ENCODE data around the gene SPTSSB. TPM values are rescaled to one million over a fixed set of nuclear protein-coding genes. Genes with fewer than 3 reads are reported as not detected.

The SPTSSB gene
- total RNA-seq, 1 experiment from 2014 or later, result 2.9 TPM

DNA sequence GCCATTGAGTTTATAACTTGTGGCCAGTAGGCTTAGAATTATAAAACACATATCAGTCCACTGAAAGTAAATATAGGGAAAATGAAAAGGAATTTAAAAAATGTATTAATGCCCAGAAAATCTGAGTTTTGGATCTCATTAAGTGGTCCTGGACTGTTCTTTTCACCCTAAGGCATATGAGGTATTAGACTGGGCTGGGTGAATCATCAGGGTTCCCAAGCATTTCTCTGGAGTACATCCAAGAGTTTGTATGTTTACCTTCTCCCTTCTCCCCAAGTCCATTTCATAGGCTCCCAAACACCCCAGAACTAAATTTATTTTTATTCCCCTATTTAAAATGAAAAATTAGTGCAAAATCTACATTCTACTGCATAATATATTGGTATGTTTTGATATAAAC is 31.9 kb upstream of the SPTSSB start:
- H3K79me2 ChIP-seq (ENCODE audit: insufficient read depth, low read length), result no peaks in the 10 kb centered on the region
- ChIA-PET POLR2A (no interaction called here), CTCF (no interaction called here), RAD21 (ENCODE audit: low non-redundant PET in 1 of 2, low total read pairs in 2 of 2, uncharacterized antibody in 2 of 2, unreplicated experiment in 2 of 2) (no interaction called here)
- DNase-seq (ENCODE audit: low read depth, low spot score) (no peak), ATAC-seq (no peak)
- intact Hi-C loops (cut with micrococcal nuclease), result no loop called here
- no peaks in the 10 kb centered on the region for H4K20me1 ChIP-seq (ENCODE audit: insufficient read depth)
- TF ChIP-seq CBX3 (IDR thresholded peaks at IDR 0.05; ENCODE audit: low read depth), result no peak
- TF ChIP-seq EZH2phosphoT487 (IDR thresholded peaks at IDR 0.05; ENCODE audit: borderline replicate concordance), result no peak
- TF ChIP-seq EZH2 (IDR thresholded peaks at IDR 0.05), result no peak
- TF ChIP-seq, protein P1, sequence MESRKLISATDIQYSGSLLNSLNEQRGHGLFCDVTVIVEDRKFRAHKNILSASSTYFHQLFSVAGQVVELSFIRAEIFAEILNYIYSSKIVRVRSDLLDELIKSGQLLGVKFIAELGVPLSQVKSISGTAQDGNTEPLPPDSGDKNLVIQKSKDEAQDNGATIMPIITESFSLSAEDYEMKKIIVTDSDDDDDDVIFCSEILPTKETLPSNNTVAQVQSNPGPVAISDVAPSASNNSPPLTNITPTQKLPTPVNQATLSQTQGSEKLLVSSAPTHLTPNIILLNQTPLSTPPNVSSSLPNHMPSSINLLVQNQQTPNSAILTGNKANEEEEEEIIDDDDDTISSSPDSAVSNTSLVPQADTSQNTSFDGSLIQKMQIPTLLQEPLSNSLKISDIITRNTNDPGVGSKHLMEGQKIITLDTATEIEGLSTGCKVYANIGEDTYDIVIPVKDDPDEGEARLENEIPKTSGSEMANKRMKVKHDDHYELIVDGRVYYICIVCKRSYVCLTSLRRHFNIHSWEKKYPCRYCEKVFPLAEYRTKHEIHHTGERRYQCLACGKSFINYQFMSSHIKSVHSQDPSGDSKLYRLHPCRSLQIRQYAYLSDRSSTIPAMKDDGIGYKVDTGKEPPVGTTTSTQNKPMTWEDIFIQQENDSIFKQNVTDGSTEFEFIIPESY (IDR thresholded peaks at IDR 0.05; ENCODE audit: extremely low read depth, insufficient replicate concordance, low read length), result no peak
- TF ChIP-seq, protein P2, sequence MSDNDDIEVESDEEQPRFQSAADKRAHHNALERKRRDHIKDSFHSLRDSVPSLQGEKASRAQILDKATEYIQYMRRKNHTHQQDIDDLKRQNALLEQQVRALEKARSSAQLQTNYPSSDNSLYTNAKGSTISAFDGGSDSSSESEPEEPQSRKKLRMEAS (IDR thresholded peaks at IDR 0.05), result no peak
- TF ChIP-seq POLR2A (IDR thresholded peaks at IDR 0.05; ENCODE audit: borderline replicate concordance, extremely low read depth, insufficient read depth, insufficient read length), result no peak
- TF ChIP-seq RAD21 (IDR thresholded peaks at IDR 0.05; ENCODE audit: low read depth), result no peak
- no peak for TF ChIP-seq ZFX (IDR thresholded peaks at IDR 0.05)
- no peak for TF ChIP-seq EGR1 (IDR thresholded peaks at IDR 0.05; ENCODE audit: low read depth)
- TF ChIP-seq YY1 (IDR thresholded peaks at IDR 0.05; ENCODE audit: extremely low read depth, insufficient replicate concordance, low read depth, low read length), result no peak
- no peak for TF ChIP-seq TCF7L2 (IDR thresholded peaks at IDR 0.05; ENCODE audit: borderline replicate concordance, extremely low read depth, insufficient read depth, insufficient read length)
- TF ChIP-seq ZNF274 (IDR thresholded peaks at IDR 0.05; ENCODE audit: low read depth, low read length), result no peak
- no peak for TF ChIP-seq ELF1 (IDR thresholded peaks at IDR 0.05; ENCODE audit: borderline replicate concordance, low read depth)
- no peak for TF ChIP-seq CEBPB (IDR thresholded peaks at IDR 0.05; ENCODE audit: low read depth)
- TF ChIP-seq, protein P3, sequence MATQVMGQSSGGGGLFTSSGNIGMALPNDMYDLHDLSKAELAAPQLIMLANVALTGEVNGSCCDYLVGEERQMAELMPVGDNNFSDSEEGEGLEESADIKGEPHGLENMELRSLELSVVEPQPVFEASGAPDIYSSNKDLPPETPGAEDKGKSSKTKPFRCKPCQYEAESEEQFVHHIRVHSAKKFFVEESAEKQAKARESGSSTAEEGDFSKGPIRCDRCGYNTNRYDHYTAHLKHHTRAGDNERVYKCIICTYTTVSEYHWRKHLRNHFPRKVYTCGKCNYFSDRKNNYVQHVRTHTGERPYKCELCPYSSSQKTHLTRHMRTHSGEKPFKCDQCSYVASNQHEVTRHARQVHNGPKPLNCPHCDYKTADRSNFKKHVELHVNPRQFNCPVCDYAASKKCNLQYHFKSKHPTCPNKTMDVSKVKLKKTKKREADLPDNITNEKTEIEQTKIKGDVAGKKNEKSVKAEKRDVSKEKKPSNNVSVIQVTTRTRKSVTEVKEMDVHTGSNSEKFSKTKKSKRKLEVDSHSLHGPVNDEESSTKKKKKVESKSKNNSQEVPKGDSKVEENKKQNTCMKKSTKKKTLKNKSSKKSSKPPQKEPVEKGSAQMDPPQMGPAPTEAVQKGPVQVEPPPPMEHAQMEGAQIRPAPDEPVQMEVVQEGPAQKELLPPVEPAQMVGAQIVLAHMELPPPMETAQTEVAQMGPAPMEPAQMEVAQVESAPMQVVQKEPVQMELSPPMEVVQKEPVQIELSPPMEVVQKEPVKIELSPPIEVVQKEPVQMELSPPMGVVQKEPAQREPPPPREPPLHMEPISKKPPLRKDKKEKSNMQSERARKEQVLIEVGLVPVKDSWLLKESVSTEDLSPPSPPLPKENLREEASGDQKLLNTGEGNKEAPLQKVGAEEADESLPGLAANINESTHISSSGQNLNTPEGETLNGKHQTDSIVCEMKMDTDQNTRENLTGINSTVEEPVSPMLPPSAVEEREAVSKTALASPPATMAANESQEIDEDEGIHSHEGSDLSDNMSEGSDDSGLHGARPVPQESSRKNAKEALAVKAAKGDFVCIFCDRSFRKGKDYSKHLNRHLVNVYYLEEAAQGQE (IDR thresholded peaks at IDR 0.05; ENCODE audit: low read depth), result no peak
- TF ChIP-seq, protein P4, sequence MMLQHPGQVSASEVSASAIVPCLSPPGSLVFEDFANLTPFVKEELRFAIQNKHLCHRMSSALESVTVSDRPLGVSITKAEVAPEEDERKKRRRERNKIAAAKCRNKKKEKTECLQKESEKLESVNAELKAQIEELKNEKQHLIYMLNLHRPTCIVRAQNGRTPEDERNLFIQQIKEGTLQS (IDR thresholded peaks at IDR 0.05), result no peak
- TF ChIP-seq, protein P5, sequence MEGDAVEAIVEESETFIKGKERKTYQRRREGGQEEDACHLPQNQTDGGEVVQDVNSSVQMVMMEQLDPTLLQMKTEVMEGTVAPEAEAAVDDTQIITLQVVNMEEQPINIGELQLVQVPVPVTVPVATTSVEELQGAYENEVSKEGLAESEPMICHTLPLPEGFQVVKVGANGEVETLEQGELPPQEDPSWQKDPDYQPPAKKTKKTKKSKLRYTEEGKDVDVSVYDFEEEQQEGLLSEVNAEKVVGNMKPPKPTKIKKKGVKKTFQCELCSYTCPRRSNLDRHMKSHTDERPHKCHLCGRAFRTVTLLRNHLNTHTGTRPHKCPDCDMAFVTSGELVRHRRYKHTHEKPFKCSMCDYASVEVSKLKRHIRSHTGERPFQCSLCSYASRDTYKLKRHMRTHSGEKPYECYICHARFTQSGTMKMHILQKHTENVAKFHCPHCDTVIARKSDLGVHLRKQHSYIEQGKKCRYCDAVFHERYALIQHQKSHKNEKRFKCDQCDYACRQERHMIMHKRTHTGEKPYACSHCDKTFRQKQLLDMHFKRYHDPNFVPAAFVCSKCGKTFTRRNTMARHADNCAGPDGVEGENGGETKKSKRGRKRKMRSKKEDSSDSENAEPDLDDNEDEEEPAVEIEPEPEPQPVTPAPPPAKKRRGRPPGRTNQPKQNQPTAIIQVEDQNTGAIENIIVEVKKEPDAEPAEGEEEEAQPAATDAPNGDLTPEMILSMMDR (IDR thresholded peaks at IDR 0.05 in 2 of 3, conservative IDR thresholded peaks at IDR 0.05 in 1 of 3; ENCODE audit: borderline replicate concordance in 1 of 3, insufficient read depth in 1 of 3, low read depth in 2 of 3, low read length in 2 of 3), result no peak
- no peak for TF ChIP-seq SRF (IDR thresholded peaks at IDR 0.05; ENCODE audit: low read depth)
- no peak for TF ChIP-seq SP1 (IDR thresholded peaks at IDR 0.05; ENCODE audit: low read depth)
- TF ChIP-seq POLR2AphosphoS5 (IDR thresholded peaks at IDR 0.05; ENCODE audit: low read depth, low read length), result no peak
- no peak overlapping the region for H3K4me3 ChIP-seq (replicated peaks in 1 of 2; ENCODE audit: low read depth in 1 of 2, low read length in 2 of 2)
- H3K9me2 ChIP-seq (ENCODE audit: insufficient read depth), result no peaks in the 10 kb centered on the region
- BruUV-seq (replicated peaks), result no TSS peak
- H3K27ac ChIP-seq (ENCODE audit: low read depth, low read length), result no peak overlapping the region
- H2AFZ ChIP-seq (ENCODE audit: low read depth, low read length, poor library complexity, severe bottlenecking), result no peak overlapping the region
- H3K9ac ChIP-seq (ENCODE audit: low read length), result no peak overlapping the region
- H3K4me2 ChIP-seq (ENCODE audit: low read length), result no peak overlapping the region
- H3K36me3 ChIP-seq (ENCODE audit: control insufficient read depth in 1 of 2, insufficient read depth in 2 of 2, low read length in 2 of 2), result no peaks in the 10 kb centered on the region
- H3K4me1 ChIP-seq (ENCODE audit: control insufficient read depth in 1 of 2, insufficient read depth in 2 of 2, low read length in 2 of 2), result no peaks in the 10 kb centered on the region
- H3K27me3 ChIP-seq (ENCODE audit: insufficient read depth, low read length), result no peaks in the 10 kb centered on the region
- H3K9me3 ChIP-seq (ENCODE audit: control insufficient read depth in 1 of 2, insufficient read depth in 1 of 2, low read depth in 1 of 2, low read length in 2 of 2), result no peaks in the 10 kb centered on the region
